SK-N-SH (cell line): ENCODE measurements around the gene COLEC11. TPM values are rescaled to one million over a fixed set of nuclear protein-coding genes. Genes with fewer than 3 reads are reported as not detected.

Experiments used
- CTCF ChIA-PET: fragments of 300-600, 350-600 bp; formaldehyde crosslinking; extraction: SDS; loops from one replicate; lab custom pipeline; 2021; lab: Yijun Ruan, JAX
- POLR2A ChIA-PET: fragments of 350-600 bp; sonication (Branson Sonifier 250); formaldehyde crosslinking; extraction: SDS; loops from one replicate; lab custom pipeline; 2020; ENCODE audit warnings: antibody characterized with exemption, inconsistent platforms; lab: Yijun Ruan, JAX
- DNase-seq: peaks from one replicate; pipeline ENCODE4 v3.0.0; 2012
- H2AFZ ChIP-seq: fragments of 200-600 bp; sonication (generic); 2 replicates; pipeline ENCODE4 v1.8.1; 2016; ENCODE audit warnings: antibody characterized with exemption, mild to moderate bottlenecking, low read depth
- H3F3A ChIP-seq: fragments of 200-600 bp; sonication (generic); replicated peaks from 2 replicates; pipeline ENCODE3; 2016; ENCODE audit warnings: antibody characterized with exemption, mild to moderate bottlenecking; ENCODE audit not compliant: insufficient read depth
- H3K27ac ChIP-seq, 2 experiments: fragments of 200-500 bp in 1 of 2; fragments of 200-600 bp in 1 of 2; sonication (Bioruptor generic) in 1 of 2; sonication (generic), shearing (Covaris generic) in 1 of 2; 2 replicates each; pipeline versions ENCODE4 v1.5.1 to v1.6.1; 2014 to 2016; ENCODE audit warnings: low read depth in 2 of 2, inconsistent platforms in 1 of 2, low read length in 1 of 2, mild to moderate bottlenecking in 1 of 2, mixed read lengths in 1 of 2
- H3K27me3 ChIP-seq: fragments of 200-600 bp; sonication (generic), shearing (Covaris generic); 2 replicates; pipeline ENCODE4 v1.6.1; 2016; ENCODE audit warnings: mixed run types; ENCODE audit not compliant: insufficient read depth
- H3K36me3 ChIP-seq, 2 experiments: fragments of 200-500 bp in 1 of 2; fragments of 200-600 bp in 1 of 2; sonication (Bioruptor generic) in 1 of 2; sonication (generic) in 1 of 2; replicated peaks in 1 of 2; 2 replicates each; pipeline versions ENCODE3 to v1.5.1; 2014 to 2016; ENCODE audit warnings: low read length in 1 of 2, mild to moderate bottlenecking in 1 of 2; ENCODE audit not compliant: insufficient read depth in 2 of 2, control insufficient read depth in 1 of 2
- H3K4me1 ChIP-seq, 2 experiments: fragments of 200-500 bp in 1 of 2; fragments of 200-600 bp in 1 of 2; sonication (Bioruptor generic) in 1 of 2; sonication (generic), shearing (Covaris generic) in 1 of 2; 2 replicates each; pipeline versions ENCODE4 v1.5.1 to v1.6.1; 2014 to 2016; ENCODE audit warnings: low read depth in 1 of 2, low read length in 1 of 2, mixed run types in 1 of 2; ENCODE audit not compliant: insufficient read depth in 2 of 2, control insufficient read depth in 1 of 2
- H3K4me2 ChIP-seq: fragments of 200-600 bp; sonication (generic), shearing (Covaris generic); 2 replicates; pipeline ENCODE4 v1.6.1; 2017; ENCODE audit warnings: mixed run types
- H3K4me3 ChIP-seq, 2 experiments: fragments of 200-500 bp in 1 of 2; fragments of 200-600 bp in 1 of 2; sonication (Bioruptor generic) in 1 of 2; sonication (generic), shearing (Covaris generic) in 1 of 2; 2 replicates each; pipeline versions ENCODE4 v1.5.1 to v1.8.1; 2014 to 2016; ENCODE audit warnings: low read depth in 2 of 2, inconsistent platforms in 1 of 2, low read length in 1 of 2, mild to moderate bottlenecking in 1 of 2, mixed read lengths in 1 of 2, moderate library complexity in 1 of 2
- H3K79me2 ChIP-seq: fragments of 200-600 bp; sonication (generic); 2 replicates; pipeline ENCODE4 v1.8.1; 2017; ENCODE audit warnings: mild to moderate bottlenecking; ENCODE audit not compliant: insufficient read depth
- H3K9ac ChIP-seq: fragments of 200-600 bp; sonication (generic); 2 replicates; pipeline ENCODE4 v1.6.1; 2017; ENCODE audit warnings: mixed run types
- H3K9me2 ChIP-seq: fragments of 200-600 bp; sonication (generic); 2 replicates; pipeline ENCODE4 v1.6.1; 2017; ENCODE audit warnings: mixed run types
- H3K9me3 ChIP-seq: fragments of 200-600 bp; sonication (generic); 2 replicates; pipeline ENCODE4 v1.6.1; 2017; ENCODE audit warnings: mixed run types, mild to moderate bottlenecking, moderate library complexity
- H4K20me1 ChIP-seq: fragments of 200-600 bp; sonication (generic); 2 replicates; pipeline ENCODE4 v1.6.1; 2017; ENCODE audit warnings: mild to moderate bottlenecking, mixed run types; ENCODE audit not compliant: insufficient read depth
- IRF3 ChIP-seq: fragments of 150-350 bp; IDR thresholded peaks from 2 replicates; pipeline ENCODE4 v1.6.1; 2016; ENCODE audit warnings: mild to moderate bottlenecking, low read depth, low read length
- JUND ChIP-seq: IDR thresholded peaks from 2 replicates; pipeline ENCODE4 v1.4.0; 2012
- MXI1 ChIP-seq: IDR thresholded peaks from 2 replicates; pipeline ENCODE4 v1.6.1; 2012; ENCODE audit warnings: mild to moderate bottlenecking, low read depth, low read length, improper control_type of control experiment
- NRF1 ChIP-seq: IDR thresholded peaks from 2 replicates; pipeline ENCODE4 v1.6.1; 2012; ENCODE audit warnings: low read depth, mild to moderate bottlenecking, low read length
- WGBS: methylation state at CpG from one replicate; pipeline ENCODE4 v1.1.6; 2017; ENCODE audit warnings: low lambda C conversion rate; 5-methylcytosine and 5-hydroxymethylcytosine counted together
- polyA plus RNA-seq, 3 experiments: library from polyadenylated mRNA; depleted of rRNA; stranded (reverse); fragments of >200 nt; gene quantifications; 2 replicates each; pipeline ENCODE4 v1.2.3, GENCODE V29; 2012

COLEC11 gene
- polyA plus RNA-seq, 1 of the 3 experiments (the other 2 are of a cell fraction) = 8.7 TPM

GRCh38 chr2:3600256-3600855, 5.4 kb downstream of the COLEC11 start:
- Histone ChIP-seq H3K9me3 (no peaks in the 10 kb centered on the region), H3K4me1 (peaks cover 0 to 59% of the 10 kb centered on the region in 2 experiments; a peak in 3 of 4 replicates), H4K20me1 (no peaks in the 10 kb centered on the region), H3K79me2 (no peaks in the 10 kb centered on the region), H3K27me3 (no peaks in the 10 kb centered on the region), H3K4me3 (no peak overlapping the region), H2AFZ (no peak overlapping the region), H3K9ac (no peak overlapping the region), H3K4me2 (no peak overlapping the region), H3F3A (no peaks in the 10 kb centered on the region), H3K36me3 (no peaks in the 10 kb centered on the region), H3K27ac (no peak overlapping the region), H3K9me2 (no peaks in the 10 kb centered on the region)
- ChIA-PET POLR2A (interaction anchor here (0.9 to 1.6 kb wide), 2 partner anchors 16 to 24 kb away, joined by 3 to 5 read pairs; no protein-coding TSS in a partner anchor), CTCF (interaction anchor here (0.8 to 1.4 kb wide), 2 partner anchors 13 to 16 kb away, joined by 3 to 4 read pairs; no protein-coding TSS in a partner anchor)
- no peak for DNase-seq
- 82% methylated on average over 11 of the region's 11 CpGs for WGBS
- TF ChIP-seq NRF1 (no peak), JUND (no peak)

- CTCF ChIA-PET = interaction anchor here (0.6 to 1.4 kb wide), 5 partner anchors 7 to 97 kb away, joined by 3 to 4 read pairs (median 3); partner anchors contain the start of gene COLEC11
- peak overlapping the region in 1 of 2 experiments; percentile 99; a peak in 2 of 4 replicates for H3K27ac ChIP-seq
Measured at GRCh38 chr2:3601561-3602271, 6.8 kb downstream of the COLEC11 start.

More at GRCh38 chr2:3601561-3602271, 6.8 kb downstream of the COLEC11 start:
- DNase-seq = no peak
- no peaks in the 10 kb centered on the region for H3K27me3 ChIP-seq
- H3K4me3 ChIP-seq = no peak overlapping the region
- H3K9me3 ChIP-seq = no peaks in the 10 kb centered on the region
- H3K9ac ChIP-seq = no peak overlapping the region
- H3K4me1 ChIP-seq = peaks cover 5 to 59% of the 10 kb centered on the region in 2 experiments; a peak in 3 of 4 replicates
- no peak overlapping the region for H2AFZ ChIP-seq
- no peak overlapping the region for H3K4me2 ChIP-seq
- WGBS = 88% methylated on average over 22 of the region's 22 CpGs
- H3K79me2 ChIP-seq = no peaks in the 10 kb centered on the region
- no peaks in the 10 kb centered on the region for H4K20me1 ChIP-seq
- no peaks in the 10 kb centered on the region for H3K9me2 ChIP-seq
- H3F3A ChIP-seq = no peaks in the 10 kb centered on the region
- no peaks in the 10 kb centered on the region for H3K36me3 ChIP-seq
- no peak for TF ChIP-seq IRF3
- TF ChIP-seq MXI1 = no peak
- POLR2A ChIA-PET = interaction anchor here (0.5 kb wide), 1 partner anchor 1959 kb away, joined by 3 read pairs; no protein-coding TSS in a partner anchor
